M059J (cell line): ENCODE measurements around the gene USF1. TPM values are rescaled to one million over a fixed set of nuclear protein-coding genes. Genes with fewer than 3 reads are reported as not detected.
"Not testable (repeated sequence)": the region's sequence is repeated elsewhere in the genome, so short reads cannot be mapped to it uniquely, and the experiment has no call there.

Experiments used
- DNase-seq: peaks from one replicate; pipeline ENCODE4 v3.0.0-alpha.2; 2012; ENCODE audit warnings: low read depth
- total RNA-seq: library from RNA; depleted of rRNA; stranded (reverse); fragments of >200 nt; shearing (Covaris generic); gene quantifications from 2 replicates; pipeline ENCODE4 v1.2.3, GENCODE V29; 2014

Gene USF1
- total RNA-seq, 1 experiment from 2014 or later: 82.7 TPM

DNA sequence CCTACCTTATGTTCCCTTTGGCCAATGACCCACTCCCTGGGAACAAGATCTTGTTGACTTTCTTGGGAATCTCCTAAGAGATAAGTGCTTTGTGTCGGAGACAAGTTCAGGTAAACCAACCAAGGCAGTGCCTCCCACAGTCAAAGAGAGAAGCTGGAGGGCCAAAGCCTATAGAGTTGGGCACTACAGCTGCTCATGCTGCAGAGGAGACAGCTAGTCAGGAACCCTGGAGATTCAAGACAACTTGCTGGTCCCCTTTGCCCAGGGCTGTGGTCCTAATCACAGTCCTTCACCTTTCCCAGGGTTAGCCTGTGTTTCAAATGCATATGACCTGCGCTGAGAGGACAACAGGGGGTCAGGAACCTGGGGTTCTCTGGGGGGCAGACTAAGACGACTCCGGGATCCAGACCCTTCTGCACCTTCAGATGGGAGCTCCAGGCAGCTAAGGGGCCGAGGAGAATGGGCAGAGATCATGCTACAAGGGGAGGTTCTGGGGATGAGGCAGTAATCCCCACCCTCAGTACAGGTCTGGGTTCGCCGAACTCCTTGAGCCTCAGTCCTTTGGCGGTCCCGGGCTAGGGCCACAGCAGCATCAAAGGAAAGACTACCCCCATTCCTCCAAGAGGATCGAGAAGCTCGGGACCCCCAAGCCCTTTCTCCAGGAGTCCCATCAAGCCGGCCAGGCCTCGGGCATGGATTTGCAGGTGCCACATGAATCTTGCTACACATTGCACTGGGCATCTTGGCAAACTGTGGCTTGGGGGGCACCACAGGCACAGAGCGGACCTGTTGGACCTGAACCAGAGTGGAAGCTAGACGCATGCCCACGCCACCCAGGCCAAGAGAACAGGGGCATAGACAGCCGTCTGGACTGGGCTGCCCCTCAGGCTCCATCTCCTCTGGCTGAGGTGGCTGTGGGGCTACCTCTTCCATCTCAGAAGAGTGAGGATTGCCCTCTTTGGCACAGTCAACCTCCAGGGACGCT lies 2.0 kb upstream of the USF1 start:
- DNase-seq: no peak

DNA sequence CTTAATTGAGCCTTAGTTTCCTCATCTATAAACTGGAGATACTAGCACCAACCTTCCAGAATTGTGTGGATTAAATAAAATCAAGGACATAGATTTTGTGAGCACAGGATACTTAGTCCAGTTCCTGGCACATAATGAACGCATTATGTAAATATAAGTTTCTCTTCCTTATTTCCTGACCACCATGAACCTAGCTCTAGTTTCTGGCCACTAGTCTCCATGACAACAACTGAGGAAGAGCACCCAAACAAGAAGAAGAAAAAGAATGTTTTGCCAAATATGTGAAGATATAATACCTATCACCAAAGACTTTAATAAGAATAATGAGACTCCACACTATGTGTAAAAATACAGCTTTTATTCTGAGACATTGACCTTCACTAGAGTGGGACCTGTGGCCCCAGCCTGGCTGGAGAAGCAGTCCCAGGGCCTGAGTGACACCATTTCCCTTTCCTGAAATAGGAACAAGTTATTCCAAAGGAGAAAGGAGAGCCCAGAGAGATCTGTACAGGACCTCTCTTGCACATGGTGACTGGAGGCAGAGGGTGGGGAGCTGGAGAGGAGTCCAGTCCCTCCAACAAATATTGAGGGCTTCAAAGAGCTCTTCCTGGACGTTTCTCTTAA lies 940 bp upstream of the USF1 start:
- no peak for DNase-seq

DNA sequence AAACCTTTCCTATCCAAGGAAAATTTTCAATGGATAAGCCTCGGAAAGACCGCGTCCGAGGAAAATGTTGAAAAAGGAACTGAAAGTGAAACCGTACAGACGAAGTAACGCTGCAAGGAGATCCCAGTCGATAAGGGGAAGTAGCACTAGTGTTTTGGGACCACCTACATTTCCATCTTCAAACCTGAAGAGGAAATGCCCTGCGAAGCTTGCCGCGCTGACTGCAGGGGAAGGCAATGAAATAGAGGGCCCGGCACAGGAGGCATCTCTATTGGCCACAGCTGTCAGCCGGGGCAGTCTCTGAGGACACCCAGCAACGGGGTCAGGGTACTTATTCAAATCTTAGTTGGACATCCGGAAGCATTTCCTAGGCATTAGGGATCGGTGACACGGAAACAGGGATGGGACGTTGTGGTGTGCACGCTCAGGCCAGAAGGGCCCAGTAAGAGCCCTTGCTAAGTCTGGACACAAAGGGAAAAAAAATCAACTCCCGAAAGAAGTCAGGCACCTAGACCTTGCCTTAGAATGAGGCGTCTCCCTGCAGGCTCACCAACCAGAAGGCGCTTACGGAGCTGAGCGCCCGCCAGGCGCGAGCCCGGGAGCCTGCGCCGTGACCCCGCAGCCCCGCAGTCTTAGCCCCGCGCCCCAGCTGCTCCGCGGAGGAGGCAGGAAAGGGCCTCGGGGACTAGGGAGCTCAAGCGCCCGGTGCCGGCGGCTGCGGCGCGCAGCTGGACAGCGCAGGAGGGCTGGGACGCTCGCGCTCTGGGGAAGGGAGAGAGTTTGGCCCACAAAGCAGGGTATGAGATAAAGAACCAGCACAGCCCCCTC lies 655 bp downstream of the USF1 start:
- peak; percentile 81 for DNase-seq

DNA sequence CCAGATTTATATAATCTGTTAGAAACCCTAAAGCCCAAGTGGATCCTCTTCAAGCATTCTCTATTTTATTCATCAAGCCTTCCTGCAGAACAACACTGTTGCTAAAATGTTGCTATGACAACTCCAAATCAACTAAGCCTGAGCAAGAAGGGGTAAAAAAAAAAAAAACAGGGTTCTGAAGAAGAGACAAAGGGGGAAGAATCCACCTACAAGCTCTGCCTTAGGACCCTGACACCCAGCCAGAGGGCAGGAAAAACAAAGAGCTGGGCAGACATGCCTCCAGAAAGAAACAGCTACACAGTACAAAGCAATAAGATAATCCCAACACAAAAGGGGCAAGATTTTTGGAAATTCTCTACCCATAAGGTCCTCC lies 1.3 kb downstream of the USF1 start:
- peak; percentile 46 for DNase-seq

DNA sequence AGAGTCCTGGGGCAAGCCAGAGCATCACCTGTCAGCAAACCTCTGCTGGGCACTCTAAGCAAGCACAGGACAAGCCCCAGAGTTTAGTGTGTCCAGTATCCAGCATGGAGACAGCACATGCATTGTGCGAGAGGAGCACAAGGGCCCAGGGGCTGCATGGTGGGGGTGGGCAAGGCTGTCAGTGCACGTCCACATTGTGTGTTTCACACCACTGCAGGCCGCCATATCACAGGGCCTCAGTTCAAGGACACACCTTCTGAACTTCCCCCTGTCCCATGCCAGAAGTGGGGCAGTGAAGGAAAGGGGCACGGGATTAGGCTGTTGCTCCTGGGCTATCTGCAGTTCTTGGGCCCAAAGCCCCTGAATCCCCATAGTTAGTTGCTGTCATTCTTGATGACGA lies 6.2 kb downstream of the USF1 start:
- no peak for DNase-seq

DNA sequence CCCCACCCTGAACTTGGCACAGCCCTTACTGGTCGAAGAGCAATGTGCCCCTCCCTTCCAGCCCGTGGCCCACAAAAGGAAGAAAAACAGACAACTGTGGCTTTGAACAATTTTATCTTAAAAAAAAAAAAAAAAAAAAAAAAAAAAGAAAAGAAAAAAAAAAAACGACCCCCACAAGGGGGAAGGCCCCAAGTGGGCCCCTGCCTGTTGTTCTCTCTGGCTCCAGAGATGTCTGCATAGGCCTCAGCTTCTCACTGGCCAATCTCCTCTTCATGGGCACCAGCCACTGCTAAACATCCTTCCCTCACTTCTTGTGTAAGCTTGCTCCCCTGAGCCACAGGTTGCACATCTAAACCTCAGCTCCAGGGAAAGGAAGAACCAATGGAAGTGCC lies 6.6 kb downstream of the USF1 start:
- DNase-seq: no peak

DNA sequence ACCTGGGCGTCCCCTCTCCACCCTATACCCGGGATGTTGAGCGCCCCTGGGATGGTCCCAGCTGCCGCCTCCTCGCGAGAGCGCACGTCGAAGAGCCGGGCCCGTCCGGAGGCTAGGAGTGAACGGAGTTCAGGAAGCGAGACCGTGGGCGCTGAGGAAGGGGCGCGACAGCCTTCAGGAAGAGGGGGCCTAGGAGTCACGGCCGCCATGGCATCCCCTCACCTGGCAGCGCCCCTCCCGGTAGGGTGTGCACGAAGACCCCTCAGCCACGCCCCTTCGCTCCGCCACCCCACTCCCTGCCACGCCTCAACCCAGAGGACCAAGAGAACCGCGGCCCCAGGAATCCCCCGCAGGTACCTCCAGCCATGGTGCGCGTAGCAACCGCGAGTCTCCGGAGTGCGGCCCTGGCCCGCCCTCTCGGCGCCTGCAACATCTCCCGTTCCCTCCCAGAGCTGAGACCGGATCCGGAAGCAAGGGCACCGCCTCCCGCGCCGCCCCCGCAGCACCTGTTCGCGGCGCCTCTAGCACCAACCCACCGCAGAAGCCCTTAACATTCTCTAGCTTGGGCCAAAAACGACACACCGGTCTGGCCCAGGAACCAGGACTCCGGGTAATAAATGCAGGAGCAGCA lies 7.1 kb downstream of the USF1 start, which contains the start of gene TSTD1:
TSS of gene TSTD1 (minus strand) at position 442 of the 631 bp plus-strand sequence. CDS start at position 367, 75 bp downstream.
- no peak for DNase-seq

DNA sequence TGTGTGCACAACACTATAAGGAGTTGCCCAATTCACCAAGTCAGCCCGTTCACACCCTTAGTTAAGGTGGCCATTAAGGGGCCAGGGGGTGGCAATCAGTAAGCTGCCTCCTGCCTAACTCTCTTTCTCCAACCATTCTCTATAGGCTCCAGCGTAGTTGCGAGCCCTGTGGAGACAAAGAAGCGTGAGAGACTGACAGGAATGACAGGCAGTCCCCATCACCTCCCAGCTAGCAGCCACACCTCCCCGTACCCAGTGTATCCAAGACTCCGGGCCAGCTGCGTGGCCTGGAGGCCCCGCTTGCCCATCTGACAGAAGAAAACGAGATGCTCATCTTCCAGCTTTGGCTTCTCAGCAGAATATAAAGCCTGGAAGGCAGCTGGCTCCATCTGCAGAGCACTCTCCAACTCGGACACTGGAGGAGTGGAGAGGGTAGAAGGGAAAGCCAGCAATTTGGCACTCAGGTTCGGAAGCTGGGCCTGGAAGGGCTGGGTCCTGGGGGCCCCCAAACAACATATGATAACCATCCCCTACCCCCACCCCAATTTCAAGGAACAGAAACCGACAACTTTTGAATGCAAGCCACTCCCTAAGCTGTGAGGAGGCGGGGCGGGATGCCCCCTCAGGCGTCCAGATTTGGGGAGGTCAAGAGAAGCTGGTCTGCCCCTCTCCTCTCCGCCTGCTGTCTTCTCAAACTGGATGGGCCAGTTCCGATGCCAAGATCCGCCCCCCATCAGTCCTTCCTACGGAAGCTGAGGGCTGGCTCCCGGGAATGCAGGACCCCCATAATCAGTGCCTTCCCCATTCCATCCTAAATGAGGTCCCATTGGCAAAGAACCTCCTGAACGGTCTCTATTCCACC lies 7.9 kb downstream of the USF1 start:
- no peak for DNase-seq

DNA sequence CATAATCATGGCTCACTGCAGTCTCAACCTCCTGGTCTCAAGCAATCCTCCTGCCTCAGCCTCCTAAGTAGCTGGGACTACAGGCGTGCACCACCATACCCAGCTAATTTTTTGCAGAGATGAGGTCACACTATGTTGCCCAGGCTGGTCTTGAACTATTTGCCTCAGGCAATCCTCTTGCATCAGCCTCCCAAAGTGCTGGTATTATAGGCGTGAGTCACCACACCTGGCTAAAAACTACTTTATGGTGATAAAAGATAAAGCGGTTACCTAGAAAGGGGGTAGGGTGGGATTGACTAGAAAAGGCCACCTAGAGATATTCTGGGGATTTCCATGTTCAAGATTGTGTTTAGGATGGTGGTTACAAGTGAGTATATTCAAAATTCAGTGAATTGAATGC lies 12.0 kb downstream of the USF1 start:
- DNase-seq: peak; percentile 85

DNA sequence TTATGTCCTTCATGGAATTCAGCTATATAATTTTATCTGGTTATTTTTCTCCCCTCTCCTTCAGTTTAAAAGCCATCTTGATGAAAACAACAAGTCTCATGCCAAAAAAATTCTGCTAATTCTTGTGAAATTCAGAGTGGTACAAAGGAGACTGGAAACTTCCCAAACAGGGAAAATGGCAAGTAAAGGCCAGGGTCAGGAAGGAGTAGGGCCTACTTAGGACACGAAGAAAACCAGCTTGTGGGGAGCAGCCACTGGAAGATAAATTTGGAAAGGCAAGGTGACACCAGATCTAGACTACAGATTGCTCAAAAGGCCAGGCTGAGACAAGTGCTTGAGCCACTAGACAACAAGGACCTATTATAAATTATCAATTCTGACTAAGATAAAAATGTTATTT lies 13.4 kb downstream of the USF1 start:
- DNase-seq: no peak

DNA sequence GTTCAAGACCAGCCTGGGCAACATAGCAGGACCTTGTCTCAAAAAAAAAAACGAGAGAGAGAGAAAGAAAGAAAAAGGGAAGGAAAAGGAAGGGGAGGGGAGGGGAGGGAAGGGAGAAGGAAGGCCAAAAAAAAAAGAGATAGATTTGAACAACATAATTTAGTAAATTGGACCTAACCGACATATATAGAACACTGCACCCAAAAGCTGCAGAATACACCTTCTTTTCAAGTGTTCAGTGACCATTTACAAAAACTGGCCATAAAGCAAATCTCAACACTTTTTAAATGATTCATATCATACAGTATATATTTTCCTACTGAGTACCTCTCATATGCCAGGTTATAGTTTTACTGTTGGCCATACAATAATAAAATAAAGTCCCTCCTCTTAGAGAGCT lies 13.9 kb downstream of the USF1 start:
- DNase-seq: no peak

DNA sequence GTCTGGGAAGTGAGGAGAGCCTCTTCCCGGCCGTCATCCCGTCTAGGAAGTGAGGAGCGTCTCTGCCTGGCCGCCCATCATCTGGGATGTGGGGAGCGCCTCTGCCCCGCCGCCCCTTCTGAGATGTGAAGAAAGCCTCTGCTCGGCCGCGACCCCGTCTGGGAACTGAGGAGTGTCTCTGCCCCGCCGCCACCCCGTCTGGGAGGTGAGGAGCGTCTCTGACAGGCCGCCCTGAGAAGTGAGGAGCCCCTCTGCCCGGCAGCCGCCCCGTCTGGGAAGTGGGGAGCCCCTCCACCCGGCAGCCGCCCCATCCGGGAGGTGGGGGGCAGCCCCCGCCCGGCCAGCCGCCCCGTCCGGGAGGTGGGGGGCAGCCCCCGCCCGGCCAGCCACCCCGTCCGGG lies 16.3 kb downstream of the USF1 start:
- DNase-seq: not testable (repeated sequence)

DNA sequence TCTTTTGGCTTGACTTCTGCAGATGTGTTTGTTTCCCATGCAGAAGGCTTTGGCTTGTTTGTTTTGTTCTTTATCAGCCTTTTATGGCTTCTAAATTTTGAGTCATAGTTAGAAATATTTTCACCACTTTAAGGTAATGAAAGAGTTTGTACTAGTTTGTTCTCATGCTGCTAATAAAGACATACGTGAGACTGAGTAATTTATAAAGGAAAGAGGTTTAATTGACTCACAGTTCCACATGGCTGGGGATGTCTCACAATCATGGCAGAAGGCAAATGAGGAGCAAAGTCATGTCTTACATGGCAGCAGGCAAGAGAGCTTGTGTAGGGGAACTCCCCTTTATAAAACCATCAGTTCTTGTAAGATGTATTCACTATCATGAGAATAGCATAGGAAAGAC lies 18.8 kb downstream of the USF1 start:
- peak; percentile 42 for DNase-seq

DNA sequence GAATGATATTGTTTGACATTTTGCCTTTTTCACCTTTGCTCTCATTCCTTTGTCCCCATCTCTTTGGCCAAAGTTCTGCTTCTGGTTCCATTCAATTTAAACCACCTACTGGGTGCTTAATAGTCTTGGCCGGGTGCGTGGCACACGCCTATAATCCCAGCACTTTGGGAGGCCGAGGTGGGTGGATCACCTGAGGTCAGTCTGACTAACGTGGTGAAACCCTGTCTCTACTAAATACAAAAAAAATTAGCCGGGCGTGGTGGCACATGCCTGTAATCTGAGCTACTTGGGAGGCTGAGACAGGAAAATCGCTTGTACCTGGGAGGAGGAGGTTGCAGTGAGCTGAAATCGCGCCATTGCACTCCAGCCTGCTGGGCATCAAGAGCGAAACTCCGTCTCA lies 23.3 kb downstream of the USF1 start:
- not testable (repeated sequence) for DNase-seq

DNA sequence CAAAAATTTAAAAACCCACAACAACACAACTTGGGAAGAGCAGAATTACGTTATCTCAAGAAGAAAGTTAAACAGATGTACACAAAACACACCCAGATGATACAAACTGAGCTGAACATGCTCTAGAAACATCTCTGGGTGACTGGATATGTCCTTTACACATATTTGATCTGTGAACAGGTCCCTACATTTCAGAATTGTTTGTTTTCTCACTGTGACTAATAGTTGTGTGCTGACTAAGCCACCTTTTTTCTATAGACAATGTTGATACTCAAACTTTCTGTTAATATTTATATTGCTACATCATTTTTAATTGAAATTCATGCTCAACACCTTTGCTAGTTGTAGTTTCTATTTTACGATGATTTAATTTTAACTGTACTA lies 23.8 kb downstream of the USF1 start:
- DNase-seq: peak; percentile 39

DNA sequence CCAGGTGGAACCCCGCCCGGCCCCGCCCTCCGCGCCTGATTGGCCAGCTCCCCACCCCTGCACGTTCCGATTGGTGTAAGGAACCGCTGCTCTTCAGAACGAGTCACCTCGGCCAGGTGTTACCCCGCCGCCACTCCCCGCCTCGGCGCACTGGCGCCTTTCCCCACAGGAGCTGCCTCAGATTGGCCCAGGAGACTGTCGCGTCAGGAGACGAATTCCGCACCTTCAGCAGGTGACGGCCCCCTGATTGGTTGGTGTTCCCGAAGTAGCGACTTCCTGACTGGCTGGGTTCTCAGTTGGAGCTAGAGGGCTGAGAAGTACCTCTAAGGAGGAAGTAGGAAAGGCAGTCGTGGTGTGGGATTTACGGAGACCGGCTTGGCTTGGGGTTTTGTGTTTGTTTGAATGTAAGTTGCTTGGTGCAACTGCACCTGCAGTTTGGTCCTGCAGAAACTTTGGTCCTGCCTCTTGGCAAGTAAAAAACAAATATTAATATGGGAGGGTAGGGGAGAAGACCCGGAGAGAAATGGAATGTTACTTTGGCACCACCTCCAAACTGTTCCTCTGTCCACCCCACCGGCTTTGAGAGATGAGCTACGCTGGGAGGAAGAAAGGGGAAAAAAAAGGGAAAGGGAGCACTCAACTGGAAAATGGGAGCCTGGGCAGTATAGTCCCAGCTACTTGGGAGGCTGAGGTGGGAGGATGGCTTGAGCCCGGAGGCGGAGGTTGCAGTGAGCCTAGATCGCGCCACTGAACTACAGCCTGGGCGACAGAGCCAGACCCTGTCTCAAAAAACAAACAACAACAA lies 24.4 kb downstream of the USF1 start:
- peak; percentile 90 for DNase-seq

DNA sequence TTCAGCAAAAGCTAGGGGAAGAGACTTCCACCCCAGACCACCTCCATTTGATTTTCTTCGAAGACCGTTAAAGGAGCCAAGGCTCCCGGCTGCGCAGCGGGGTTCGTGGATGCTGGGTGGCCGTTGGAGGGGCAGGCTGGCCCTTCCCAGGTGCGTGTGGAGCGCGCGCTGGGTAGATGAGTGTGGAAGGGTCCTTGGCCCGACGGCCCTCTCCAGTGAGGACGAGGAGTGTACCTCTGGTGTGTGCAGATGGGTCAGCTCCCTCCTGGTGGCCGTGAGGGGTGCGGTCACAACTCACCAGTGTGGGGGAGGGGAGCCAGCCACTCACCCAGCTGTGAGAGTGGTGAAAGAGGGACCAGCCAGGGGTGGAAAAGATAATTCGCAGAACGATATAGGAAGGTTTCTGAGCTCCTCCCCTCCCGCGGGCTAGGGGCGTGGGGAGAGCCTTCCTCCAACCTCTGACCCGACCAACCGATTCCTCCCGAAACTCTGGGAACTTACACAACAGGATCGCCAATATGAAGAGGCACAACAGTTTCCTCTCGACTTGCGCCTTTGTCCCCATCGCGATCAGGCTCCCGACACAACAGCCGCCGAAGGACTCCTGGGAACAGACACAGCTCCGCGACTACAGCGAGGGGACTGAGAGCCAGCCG lies 25.1 kb downstream of the USF1 start, which contains the start of gene F11R:
TSS of gene F11R (minus strand) at position 644 of the 656 bp plus-strand sequence. CDS start at position 565, 79 bp downstream.
- peak; percentile 52 for DNase-seq

DNA sequence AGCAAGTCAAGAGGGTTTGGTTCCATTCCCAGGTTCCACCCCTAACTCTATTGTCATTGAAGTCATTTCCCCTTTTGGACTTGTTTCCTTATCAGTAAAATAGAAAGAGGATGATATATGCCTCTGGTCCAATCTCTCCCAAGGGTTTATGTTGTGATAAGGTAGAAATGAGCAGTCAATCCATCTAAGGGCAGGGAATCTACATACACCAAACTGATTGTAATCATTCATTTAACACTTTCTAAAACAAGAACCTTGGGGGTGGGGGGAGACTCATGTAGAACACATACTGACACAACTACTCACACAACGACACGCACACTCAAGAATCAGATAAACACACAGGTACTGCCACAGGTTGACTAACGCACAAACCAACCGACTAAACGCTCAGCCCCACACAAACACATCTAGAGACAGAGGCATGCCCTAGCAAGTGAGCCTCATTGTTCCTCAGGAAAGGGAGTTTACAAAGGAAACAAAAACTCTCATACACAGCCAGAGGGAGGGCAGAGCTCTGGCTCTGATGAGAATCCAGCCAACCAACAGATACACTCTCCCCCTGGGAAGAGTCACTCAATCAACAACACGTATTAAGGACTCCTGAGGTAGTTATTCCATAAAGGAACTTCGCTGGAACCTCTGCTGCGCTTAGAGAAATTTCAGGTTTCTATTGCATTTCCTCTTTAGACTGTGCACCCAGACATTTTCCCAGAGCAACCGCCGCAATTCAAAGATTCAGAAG lies 25.9 kb downstream of the USF1 start:
- peak; percentile 36 for DNase-seq
